Suprapubic skin (tissue), 4 donors: ENCODE measurements around the gene PATL2. TPM values are rescaled to one million over a fixed set of nuclear protein-coding genes. Genes with fewer than 3 reads are reported as not detected.
A peak's percentile ranks its signal among the peaks of the same experiment; 100 is the strongest.

Source experiments
- DNase-seq, 2 donors: peaks; one replicate each; pipeline ENCODE4 v3.0.0-alpha.2; 2019; ENCODE audit warnings: low spot score in 2 of 2
- H3K27ac ChIP-seq: fragments of 200-600 bp; sonication (generic); one replicate; pipeline ENCODE4 v1.5.1; 2019
- H3K27me3 ChIP-seq: fragments of 200-600 bp; sonication (generic); one replicate; pipeline ENCODE4 v1.5.1; 2019
- H3K36me3 ChIP-seq: fragments of 200-600 bp; sonication (generic); one replicate; pipeline ENCODE4 v1.5.1; 2019
- H3K4me1 ChIP-seq: fragments of 200-600 bp; sonication (generic); one replicate; pipeline ENCODE4 v1.5.1; 2019
- H3K4me3 ChIP-seq: fragments of 200-600 bp; sonication (generic); one replicate; pipeline ENCODE4 v1.5.1; 2019; ENCODE audit warnings: mild to moderate bottlenecking
- H3K9me3 ChIP-seq: fragments of 200-600 bp; sonication (generic); one replicate; pipeline ENCODE4 v1.5.1; 2019
- CTCF ChIP-seq, 2 donors: fragments of 200-600 bp in 1 of 2; fragments of 450-650 bp in 1 of 2; sonication (generic) in 1 of 2; IDR thresholded peaks; one replicate each; pipeline ENCODE4 v1.5.1; 2016 to 2019; ENCODE audit warnings: antibody characterized with exemption in 2 of 2, mild to moderate bottlenecking in 1 of 2, moderate library complexity in 1 of 2
- EP300 ChIP-seq: sonication (generic); formaldehyde crosslinking; IDR thresholded peaks from one replicate; pipeline ENCODE4 v1.6.1; 2017; ENCODE audit warnings: antibody characterized with exemption
- POLR2A ChIP-seq, 2 donors: fragments of 450-650 bp; IDR thresholded peaks; one replicate each; pipeline ENCODE4 v1.6.1; 2017; ENCODE audit warnings: antibody characterized with exemption in 2 of 2, mild to moderate bottlenecking in 2 of 2, moderate library complexity in 2 of 2
- POLR2AphosphoS5 ChIP-seq, 3 donors: sonication (generic); formaldehyde crosslinking; IDR thresholded peaks; one replicate each; pipeline ENCODE4 v1.6.1; 2017; ENCODE audit warnings: antibody characterized with exemption in 3 of 3
- WGBS: methylation state at CpG from one replicate; pipeline ENCODE4 v1.1.5; 2018; 5-methylcytosine and 5-hydroxymethylcytosine counted together
- total RNA-seq, 4 donors: library from RNA; depleted of rRNA; stranded (reverse); fragments of >200 nt; gene quantifications; one replicate each; pipeline ENCODE4 v1.1.0, GENCODE V29; 2016

PATL2 gene
- total RNA-seq, 4 donors from 2014 or later, result 0.57 to 1.2 (median 0.86) TPM; not detected in 1

GRCh38 chr15:44666210-44667038 lies 44.7 kb downstream of the PATL2 start:
- Histone ChIP-seq H3K4me1 (peaks cover 22% of the 10 kb centered on the region), H3K36me3 (no peaks in the 10 kb centered on the region), H3K27ac (no peak overlapping the region), H3K27me3 (no peaks in the 10 kb centered on the region), H3K4me3 (no peak overlapping the region), H3K9me3 (no peaks in the 10 kb centered on the region)
- WGBS, result 54% methylated on average over 5 of the region's 5 CpGs
- no peak for DNase-seq
- TF ChIP-seq EP300, result no peak
- TF ChIP-seq CTCF (IDR thresholded peaks at IDR 0.05), result no peak
- no peak for TF ChIP-seq POLR2A (IDR thresholded peaks at IDR 0.05)

GRCh38 chr15:44663410-44664308 lies 47.5 kb downstream of the PATL2 start, which contains the start of gene SPG11:
Gene SPG11 (minus strand): TSS chr15:44663662. CDS start chr15:44663647, 15 bp downstream.
- Histone ChIP-seq H3K27me3 (no peaks in the 10 kb centered on the region), H3K9me3 (no peaks in the 10 kb centered on the region), H3K27ac (peak within 1 kb of the TSS; percentile 94), H3K36me3 (peaks cover 12% of the 10 kb centered on the region), H3K4me1 (peaks cover 31% of the 10 kb centered on the region), H3K4me3 (peak within 1 kb of the TSS; percentile 82)
- peak; percentile 9 to 83 (median 81) for TF ChIP-seq POLR2AphosphoS5 (IDR thresholded peaks at IDR 0.05)
- peak; percentile 80 to 93 for TF ChIP-seq POLR2A (IDR thresholded peaks at IDR 0.05)
- no peak for TF ChIP-seq EP300
- peak; percentile 91 to 97 for TF ChIP-seq CTCF (IDR thresholded peaks at IDR 0.05)
- 9% methylated on average over 44 of the region's 53 CpGs for WGBS
- DNase-seq, result peak; percentile 98 to 99

GRCh38 chr15:44662478-44663409 lies 48.4 kb downstream of the PATL2 start:
- Histone ChIP-seq H3K4me3 (peak overlapping the region; percentile 82), H3K9me3 (no peaks in the 10 kb centered on the region), H3K4me1 (peaks cover 31% of the 10 kb centered on the region), H3K27ac (peak overlapping the region; percentile 94), H3K27me3 (no peaks in the 10 kb centered on the region), H3K36me3 (peaks cover 22% of the 10 kb centered on the region)
- DNase-seq, result peak; percentile 85 to 90
- TF ChIP-seq CTCF (IDR thresholded peaks at IDR 0.05) (no peak), POLR2A (IDR thresholded peaks at IDR 0.05) (no peak), POLR2AphosphoS5 (IDR thresholded peaks at IDR 0.05) (no peak), EP300 (no peak)
- WGBS, result 19% methylated on average over 27 of the region's 34 CpGs

- Histone ChIP-seq H3K4me1 (peaks cover 31% of the 10 kb centered on the region), H3K27ac (no peak overlapping the region), H3K36me3 (peaks cover 33% of the 10 kb centered on the region), H3K27me3 (no peaks in the 10 kb centered on the region), H3K4me3 (no peak overlapping the region), H3K9me3 (no peaks in the 10 kb centered on the region)
- no peak for DNase-seq
- TF ChIP-seq CTCF (IDR thresholded peaks at IDR 0.05), result no peak
- no peak for TF ChIP-seq POLR2AphosphoS5 (IDR thresholded peaks at IDR 0.05)
- TF ChIP-seq EP300, result no peak
- no peak for TF ChIP-seq POLR2A (IDR thresholded peaks at IDR 0.05)
Measured at GRCh38 chr15:44661576-44661975, 49.5 kb downstream of the PATL2 start.
